Measurements from ENCODE around the gene AUTS2. TPM values are rescaled to one million over a fixed set of nuclear protein-coding genes. Genes with fewer than 3 reads are reported as not detected.

Gene AUTS2
- polyA plus RNA-seq, 3 donors: 0.08 to 0.35 TPM; not detected in 1

- TF ChIP-seq CTCF (IDR thresholded peaks at IDR 0.05): no peak
- no peak overlapping the region for H3K27ac Mint-ChIP-seq
- intact Hi-C loops (cut with micrococcal nuclease): no loop called here
These were observed 929.3 kb downstream of the AUTS2 start for GRCh38 chr7:70527520-70528115.

GRCh38 chr7:70529436-70529835, 931.2 kb downstream of the AUTS2 start:
- H3K4me2 ChIP-seq (replicated peaks; ENCODE audit: extremely low read depth, low read length, poor library complexity, severe bottlenecking): no peak overlapping the region
- no peak overlapping the region for H2AFZ ChIP-seq (ENCODE audit: insufficient read depth, low read depth, low read length, poor library complexity, severe bottlenecking)
- no peaks in the 10 kb centered on the region for H4K20me1 ChIP-seq (ENCODE audit: insufficient read depth, low read length)
- no peak for DNase-seq
- H3K36me3 Mint-ChIP-seq: no peaks in the 10 kb centered on the region
- H3K36me3 ChIP-seq (replicated peaks in 1 of 2; ENCODE audit: control insufficient read depth in 1 of 2, insufficient read depth in 2 of 2, low read length in 2 of 2): no peaks in the 10 kb centered on the region
- H3K4me3 ChIP-seq (replicated peaks in 1 of 3; ENCODE audit: low read depth in 2 of 3, low read length in 3 of 3): no peak overlapping the region
- no peaks in the 10 kb centered on the region for H3K27me3 ChIP-seq (ENCODE audit: control insufficient read depth in 2 of 2, insufficient read depth in 2 of 2, low read length in 2 of 2)
- no peaks in the 10 kb centered on the region for H3K27me3 Mint-ChIP-seq (ENCODE audit: low read depth in 3 of 3)
- no peak overlapping the region for H3K27ac Mint-ChIP-seq
- H3K4me1 ChIP-seq (ENCODE audit: control insufficient read depth in 1 of 2, insufficient read depth in 2 of 2, low read length in 2 of 2): no peaks in the 10 kb centered on the region
- no peaks in the 10 kb centered on the region for H3K4me1 Mint-ChIP-seq
- intact Hi-C loops (cut with micrococcal nuclease): no loop called here
- peaks cover 0 to 16% of the 10 kb centered on the region in 2 donors for H3K9me3 ChIP-seq (replicated peaks in 1 of 2; ENCODE audit: control insufficient read depth in 1 of 2, insufficient read depth in 1 of 2, low read length in 2 of 2)
- 88% methylated on average over 5 of the region's 5 CpGs for WGBS (ENCODE audit: insufficient coverage)
- no peak overlapping the region for H3K27ac ChIP-seq (ENCODE audit: low read depth in 1 of 2, low read length in 2 of 2)
- no peak overlapping the region for H3K4me3 Mint-ChIP-seq
- H3K9me3 Mint-ChIP-seq: peaks cover 0 to 17% (median 3%) of the 10 kb centered on the region in 7 donors
- no peaks in the 10 kb centered on the region for H3K79me2 ChIP-seq (ENCODE audit: insufficient read depth, low read length)
- no peak for TF ChIP-seq CTCF (IDR thresholded peaks at IDR 0.05)
- H3K9ac ChIP-seq (ENCODE audit: insufficient read depth, low read length, poor library complexity, severe bottlenecking): no peak overlapping the region

More at GRCh38 chr7:70527520-70528115, 929.3 kb downstream of the AUTS2 start:
- peaks cover 0 to 17% (median 3%) of the 10 kb centered on the region in 7 donors for H3K9me3 Mint-ChIP-seq
- no peaks in the 10 kb centered on the region for H3K27me3 Mint-ChIP-seq (ENCODE audit: low read depth in 3 of 3)
- no peaks in the 10 kb centered on the region for H3K27me3 ChIP-seq (ENCODE audit: control insufficient read depth in 2 of 2, insufficient read depth in 2 of 2, low read length in 2 of 2)
- no peak overlapping the region for H3K9ac ChIP-seq (ENCODE audit: insufficient read depth, low read length, poor library complexity, severe bottlenecking)
- DNase-seq: no peak
- H3K4me3 Mint-ChIP-seq: no peak overlapping the region
- no peaks in the 10 kb centered on the region for H3K4me1 Mint-ChIP-seq
- no peak overlapping the region for H3K4me2 ChIP-seq (replicated peaks; ENCODE audit: extremely low read depth, low read length, poor library complexity, severe bottlenecking)
- H4K20me1 ChIP-seq (ENCODE audit: insufficient read depth, low read length): no peaks in the 10 kb centered on the region
- H3K4me1 ChIP-seq (ENCODE audit: control insufficient read depth in 1 of 2, insufficient read depth in 2 of 2, low read length in 2 of 2): no peaks in the 10 kb centered on the region
- H3K36me3 Mint-ChIP-seq: no peaks in the 10 kb centered on the region
- peaks cover 0 to 16% of the 10 kb centered on the region in 2 donors for H3K9me3 ChIP-seq (replicated peaks in 1 of 2; ENCODE audit: control insufficient read depth in 1 of 2, insufficient read depth in 1 of 2, low read length in 2 of 2)
- H3K4me3 ChIP-seq (replicated peaks in 1 of 3; ENCODE audit: low read depth in 2 of 3, low read length in 3 of 3): no peak overlapping the region
- no peak overlapping the region for H3K27ac ChIP-seq (ENCODE audit: low read depth in 1 of 2, low read length in 2 of 2)
- H3K36me3 ChIP-seq (replicated peaks in 1 of 2; ENCODE audit: control insufficient read depth in 1 of 2, insufficient read depth in 2 of 2, low read length in 2 of 2): no peaks in the 10 kb centered on the region
- WGBS (ENCODE audit: insufficient coverage): no CpG with 5 or more reads among the region's 3 CpGs
- no peak overlapping the region for H2AFZ ChIP-seq (ENCODE audit: insufficient read depth, low read depth, low read length, poor library complexity, severe bottlenecking)
- no peaks in the 10 kb centered on the region for H3K79me2 ChIP-seq (ENCODE audit: insufficient read depth, low read length)

Measured in CD14-positive monocyte (primary cell).